ENCODE results near the gene STARD13.

The STARD13 gene

GRCh38 chr13:33152389-33152788, 133.2 kb downstream of the STARD13 start:
- TF ChIP-seq, protein P1, sequence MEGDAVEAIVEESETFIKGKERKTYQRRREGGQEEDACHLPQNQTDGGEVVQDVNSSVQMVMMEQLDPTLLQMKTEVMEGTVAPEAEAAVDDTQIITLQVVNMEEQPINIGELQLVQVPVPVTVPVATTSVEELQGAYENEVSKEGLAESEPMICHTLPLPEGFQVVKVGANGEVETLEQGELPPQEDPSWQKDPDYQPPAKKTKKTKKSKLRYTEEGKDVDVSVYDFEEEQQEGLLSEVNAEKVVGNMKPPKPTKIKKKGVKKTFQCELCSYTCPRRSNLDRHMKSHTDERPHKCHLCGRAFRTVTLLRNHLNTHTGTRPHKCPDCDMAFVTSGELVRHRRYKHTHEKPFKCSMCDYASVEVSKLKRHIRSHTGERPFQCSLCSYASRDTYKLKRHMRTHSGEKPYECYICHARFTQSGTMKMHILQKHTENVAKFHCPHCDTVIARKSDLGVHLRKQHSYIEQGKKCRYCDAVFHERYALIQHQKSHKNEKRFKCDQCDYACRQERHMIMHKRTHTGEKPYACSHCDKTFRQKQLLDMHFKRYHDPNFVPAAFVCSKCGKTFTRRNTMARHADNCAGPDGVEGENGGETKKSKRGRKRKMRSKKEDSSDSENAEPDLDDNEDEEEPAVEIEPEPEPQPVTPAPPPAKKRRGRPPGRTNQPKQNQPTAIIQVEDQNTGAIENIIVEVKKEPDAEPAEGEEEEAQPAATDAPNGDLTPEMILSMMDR (IDR thresholded peaks at IDR 0.05): no peak

DNA sequence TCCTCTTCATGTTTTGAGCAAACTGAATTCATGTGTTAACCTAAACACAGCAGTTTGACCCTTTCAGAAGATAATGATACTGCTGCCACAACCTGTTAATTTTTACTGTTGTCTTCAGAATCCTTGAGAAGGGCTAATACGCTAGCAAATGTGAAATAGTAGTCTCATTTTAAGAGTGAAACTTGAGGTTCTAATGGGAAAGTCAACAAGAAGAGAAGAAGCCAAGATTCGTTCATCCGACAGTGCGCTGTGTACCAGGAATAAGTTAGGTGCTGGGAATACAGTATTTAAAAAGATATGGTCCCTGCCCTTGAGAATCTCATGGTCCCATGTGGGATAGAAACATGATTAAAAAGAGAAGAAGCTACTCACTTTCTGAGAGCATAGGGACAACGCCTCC, 134.9 kb downstream of the STARD13 start:
- TF ChIP-seq, protein P1 (IDR thresholded peaks at IDR 0.05): no peak

DNA sequence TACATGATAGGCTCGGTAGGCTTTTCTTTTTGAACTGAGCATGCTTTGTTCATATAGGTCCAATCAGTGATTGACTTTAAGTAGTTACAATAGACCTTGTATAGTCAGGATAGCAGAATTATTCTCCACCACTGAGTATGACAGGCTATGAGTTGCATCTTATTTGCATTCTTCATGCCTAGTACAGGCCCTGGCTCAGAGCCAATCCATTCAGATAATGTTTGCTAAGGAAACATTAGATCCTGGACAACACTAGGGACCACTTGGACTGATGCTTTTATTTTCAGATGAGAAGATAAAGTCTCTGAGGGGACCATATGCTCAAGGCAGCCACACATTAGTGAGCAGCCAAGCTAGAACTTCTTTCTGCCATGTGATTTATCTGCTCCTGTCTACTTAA, 135.4 kb downstream of the STARD13 start:
- TF ChIP-seq, protein P1 (IDR thresholded peaks at IDR 0.05): no peak

DNA sequence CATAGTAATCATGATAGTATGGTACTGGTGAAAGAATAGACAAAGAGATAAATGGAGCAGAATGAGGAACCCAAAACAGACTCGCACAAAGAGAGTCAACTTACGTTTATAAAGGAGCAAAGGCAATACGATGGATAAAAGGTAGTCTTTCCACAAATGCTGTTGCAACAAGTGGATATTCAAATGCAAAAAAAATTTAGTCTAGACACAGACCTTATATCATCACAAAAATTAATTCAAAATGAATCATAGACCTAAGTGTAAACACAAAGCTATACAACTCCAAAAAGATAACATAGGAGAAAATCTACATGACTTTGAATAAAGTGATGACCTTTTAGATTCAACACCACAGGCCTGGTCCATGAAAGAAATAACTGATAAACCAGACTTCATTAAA, 137.7 kb downstream of the STARD13 start:
- TF ChIP-seq, protein P1 (IDR thresholded peaks at IDR 0.05): no peak

- TF ChIP-seq, protein P1 (IDR thresholded peaks at IDR 0.05): no peak
These were observed 138.5 kb downstream of the STARD13 start for GRCh38 chr13:33146843-33147611.

GRCh38 chr13:33145667-33146066, 139.9 kb downstream of the STARD13 start:
- TF ChIP-seq, protein P1 (IDR thresholded peaks at IDR 0.05): no peak

GRCh38 chr13:33144358-33144784, 141.2 kb downstream of the STARD13 start:
- TF ChIP-seq, protein P1 (IDR thresholded peaks at IDR 0.05): no peak
